Smooth muscle cell (in vitro differentiated cells): ENCODE results near the gene NR1H2. TPM values are rescaled to one million over a fixed set of nuclear protein-coding genes. Genes with fewer than 3 reads are reported as not detected.

Experiments
- DNase-seq: peaks from one replicate; lab custom pipeline; 2025; ENCODE audit not compliant: unreplicated experiment; lab: John Stamatoyannopoulos, UW
- H2AFZ ChIP-seq: fragments of 200-600 bp; sonication (generic); 2 replicates; pipeline ENCODE4 v1.6.0; 2016; ENCODE audit warnings: antibody characterized with exemption, low read depth, mild to moderate bottlenecking
- H3F3A ChIP-seq: fragments of 200-600 bp; sonication (generic); 2 replicates; pipeline ENCODE4 v1.6.0; 2017; ENCODE audit warnings: antibody characterized with exemption, low read depth
- H3K27ac ChIP-seq: fragments of 200-600 bp; sonication (generic); 2 replicates; pipeline ENCODE4 v1.5.1; 2016; ENCODE audit warnings: low read depth, mild to moderate bottlenecking
- H3K27me3 ChIP-seq: fragments of 200-600 bp; sonication (generic); 2 replicates; pipeline ENCODE4 v1.6.1; 2016; ENCODE audit warnings: low read depth, mild to moderate bottlenecking
- H3K36me3 ChIP-seq: fragments of 200-600 bp; sonication (generic); 2 replicates; pipeline ENCODE4 v1.5.1; 2016; ENCODE audit warnings: low read depth
- H3K4me1 ChIP-seq: fragments of 200-600 bp; sonication (generic); 2 replicates; pipeline ENCODE4 v1.5.1; 2016; ENCODE audit warnings: low read depth
- H3K4me2 ChIP-seq: fragments of 200-600 bp; sonication (generic); 2 replicates; pipeline ENCODE4 v1.6.0; 2016; ENCODE audit warnings: mild to moderate bottlenecking
- H3K4me3 ChIP-seq: fragments of 200-600 bp; sonication (generic); 2 replicates; pipeline ENCODE4 v1.5.1; 2016; ENCODE audit warnings: mild to moderate bottlenecking
- H3K79me2 ChIP-seq: fragments of 200-600 bp; sonication (generic); 2 replicates; pipeline ENCODE4 v1.6.0; 2016; ENCODE audit warnings: low read depth, mild to moderate bottlenecking
- H3K9ac ChIP-seq: fragments of 200-600 bp; sonication (generic); 2 replicates; pipeline ENCODE4 v1.6.0; 2016; ENCODE audit warnings: low read depth
- H3K9me3 ChIP-seq: fragments of 200-600 bp; sonication (generic); replicated peaks from 2 replicates; pipeline ENCODE4 v1.5.1; 2016; ENCODE audit warnings: low read depth
- H4K20me1 ChIP-seq: fragments of 200-600 bp; sonication (generic); 2 replicates; pipeline ENCODE4 v1.6.0; 2016; ENCODE audit warnings: low read depth
- WGBS: methylation state at CpG from one replicate; pipeline ENCODE4 v1.1.7; 2016; ENCODE audit warnings: low lambda C conversion rate; 5-methylcytosine and 5-hydroxymethylcytosine counted together
- polyA plus RNA-seq: library from polyadenylated mRNA; unstranded; fragments of >200 nt; fragmentation: Nextera tagmentation; extraction: Ambion mirVana; gene quantifications from 2 replicates; pipeline ENCODE4 v1.2.1, GENCODE V29; 2016
- total RNA-seq: library from RNA; depleted of rRNA; stranded (reverse); fragments of >200 nt; gene quantifications from 2 replicates; pipeline ENCODE4 v1.2.3, GENCODE V29; 2014
- TF ChIP-seq, protein P1 (sequence below): fragments of 200-600 bp; sonication (generic); IDR thresholded peaks from 2 replicates; pipeline ENCODE4 v1.5.1; 2017; ENCODE audit warnings: borderline replicate concordance, mild to moderate bottlenecking, antibody characterized with exemption; ENCODE audit not compliant: insufficient read depth, poor library complexity, severe bottlenecking

NR1H2 gene
- total and polyA plus RNA-seq, 2 experiments from 2014 or later, result 39.5 to 69.7 TPM

DNA sequence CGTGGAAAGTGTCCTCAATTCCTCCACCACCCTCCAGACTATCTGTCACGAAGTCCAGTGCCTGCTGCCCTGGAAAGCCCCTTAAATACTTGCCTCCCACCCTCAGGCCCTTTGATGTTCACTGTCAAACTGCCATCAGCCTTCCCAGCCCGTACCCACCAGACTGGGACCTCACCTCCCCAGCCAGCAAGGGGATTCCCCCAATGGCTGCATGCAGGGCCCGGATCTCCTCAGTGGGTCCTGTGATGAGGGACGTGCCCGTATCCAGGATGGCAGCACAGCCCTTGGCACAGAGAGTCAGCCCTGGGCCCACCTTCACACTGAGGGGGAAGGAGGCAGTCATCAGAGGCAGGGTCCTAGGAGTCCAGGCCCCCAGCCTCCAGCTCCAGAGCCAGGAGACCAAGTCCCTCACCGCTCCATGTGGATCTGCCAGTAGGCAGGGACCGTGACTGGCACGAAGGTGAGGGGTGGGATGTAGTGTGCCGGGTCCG is 16.9 kb upstream of the NR1H2 start:
- no peak overlapping the region for H3K27ac ChIP-seq
- 93% methylated on average over 11 of the region's 11 CpGs for WGBS
- H3K4me2 ChIP-seq, result no peak overlapping the region
- H3K4me1 ChIP-seq, result no peaks in the 10 kb centered on the region
- H3K36me3 ChIP-seq, result no peaks in the 10 kb centered on the region
- no peak overlapping the region for H3K4me3 ChIP-seq
- H3K9ac ChIP-seq, result no peak overlapping the region
- no peak for DNase-seq
- no peaks in the 10 kb centered on the region for H3K27me3 ChIP-seq
- H2AFZ ChIP-seq, result no peak overlapping the region
- H3K79me2 ChIP-seq, result no peaks in the 10 kb centered on the region
- no peaks in the 10 kb centered on the region for H3F3A ChIP-seq
- H3K9me3 ChIP-seq, result no peaks in the 10 kb centered on the region
- H4K20me1 ChIP-seq, result no peaks in the 10 kb centered on the region
- TF ChIP-seq, protein P1, sequence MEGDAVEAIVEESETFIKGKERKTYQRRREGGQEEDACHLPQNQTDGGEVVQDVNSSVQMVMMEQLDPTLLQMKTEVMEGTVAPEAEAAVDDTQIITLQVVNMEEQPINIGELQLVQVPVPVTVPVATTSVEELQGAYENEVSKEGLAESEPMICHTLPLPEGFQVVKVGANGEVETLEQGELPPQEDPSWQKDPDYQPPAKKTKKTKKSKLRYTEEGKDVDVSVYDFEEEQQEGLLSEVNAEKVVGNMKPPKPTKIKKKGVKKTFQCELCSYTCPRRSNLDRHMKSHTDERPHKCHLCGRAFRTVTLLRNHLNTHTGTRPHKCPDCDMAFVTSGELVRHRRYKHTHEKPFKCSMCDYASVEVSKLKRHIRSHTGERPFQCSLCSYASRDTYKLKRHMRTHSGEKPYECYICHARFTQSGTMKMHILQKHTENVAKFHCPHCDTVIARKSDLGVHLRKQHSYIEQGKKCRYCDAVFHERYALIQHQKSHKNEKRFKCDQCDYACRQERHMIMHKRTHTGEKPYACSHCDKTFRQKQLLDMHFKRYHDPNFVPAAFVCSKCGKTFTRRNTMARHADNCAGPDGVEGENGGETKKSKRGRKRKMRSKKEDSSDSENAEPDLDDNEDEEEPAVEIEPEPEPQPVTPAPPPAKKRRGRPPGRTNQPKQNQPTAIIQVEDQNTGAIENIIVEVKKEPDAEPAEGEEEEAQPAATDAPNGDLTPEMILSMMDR, result no peak

- WGBS, result 87% methylated on average over 7 of the region's 7 CpGs
- DNase-seq, result no peak
- H3K4me3 ChIP-seq, result no peak overlapping the region
- no peaks in the 10 kb centered on the region for H3K79me2 ChIP-seq
- no peak overlapping the region for H3K9ac ChIP-seq
- H3K27ac ChIP-seq, result no peak overlapping the region
- no peaks in the 10 kb centered on the region for H3K4me1 ChIP-seq
- H3K36me3 ChIP-seq, result no peaks in the 10 kb centered on the region
- H3K4me2 ChIP-seq, result no peak overlapping the region
- TF ChIP-seq, protein P1, result no peak
- no peak overlapping the region for H2AFZ ChIP-seq
- no peaks in the 10 kb centered on the region for H3K27me3 ChIP-seq
- H3K9me3 ChIP-seq, result no peaks in the 10 kb centered on the region
- no peaks in the 10 kb centered on the region for H4K20me1 ChIP-seq
- no peaks in the 10 kb centered on the region for H3F3A ChIP-seq
Measured at GRCh38 chr19:50361290-50362029, 14.8 kb upstream of the NR1H2 start.

DNA sequence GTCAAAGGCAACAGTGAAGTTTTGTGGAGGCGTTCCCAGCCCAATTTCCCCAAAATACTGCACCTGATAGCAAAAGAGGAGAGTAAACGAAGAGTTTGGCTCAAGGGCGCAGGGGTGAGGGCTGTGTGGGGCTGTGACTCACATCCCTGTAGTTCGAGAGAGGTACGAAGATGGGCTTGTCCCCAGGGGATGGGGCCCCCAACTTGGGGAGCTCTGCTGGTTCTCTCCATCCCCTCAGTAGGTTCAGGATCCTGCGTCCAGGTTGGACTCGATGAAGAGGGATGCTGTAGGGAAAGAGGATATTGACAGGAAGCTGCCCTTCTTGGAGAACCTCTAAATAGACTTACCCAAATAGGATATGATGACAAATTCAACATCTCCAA is 14.2 kb upstream of the NR1H2 start:
- Histone ChIP-seq H3K9me3 (no peaks in the 10 kb centered on the region), H3K4me1 (no peaks in the 10 kb centered on the region), H3K4me3 (no peak overlapping the region), H4K20me1 (no peaks in the 10 kb centered on the region), H2AFZ (no peak overlapping the region), H3K27ac (no peak overlapping the region), H3K9ac (no peak overlapping the region), H3K4me2 (no peak overlapping the region), H3K36me3 (no peaks in the 10 kb centered on the region), H3K79me2 (no peaks in the 10 kb centered on the region), H3F3A (no peaks in the 10 kb centered on the region), H3K27me3 (no peaks in the 10 kb centered on the region)
- 94% methylated on average over 7 of the region's 7 CpGs for WGBS
- TF ChIP-seq, protein P1, result no peak
- DNase-seq, result no peak
